ENCODE results near the gene SERPINA5.

- TF ChIP-seq EZH2 (IDR thresholded peaks at IDR 0.05; ENCODE audit: borderline replicate concordance, insufficient read depth, low read depth, low read length, poor library complexity, severe bottlenecking) = no peak
- no peak for TF ChIP-seq CTCF (IDR thresholded peaks at IDR 0.05)
Observed at GRCh38 chr14:94613720-94614644, 32.8 kb downstream of the SERPINA5 start.
